Esophagus muscularis mucosa (tissue), 4 donors: ENCODE results near the gene PTPRD.

Experiments used
- EP300 ChIP-seq: sonication (generic); formaldehyde crosslinking; IDR thresholded peaks from one replicate; pipeline ENCODE4 v1.6.1; 2017; ENCODE audit warnings: antibody characterized with exemption
- POLR2AphosphoS5 ChIP-seq, 2 donors: sonication (generic); formaldehyde crosslinking; IDR thresholded peaks; one replicate each; pipeline ENCODE4 v1.6.1; 2017; ENCODE audit warnings: antibody characterized with exemption in 2 of 2
- TF ChIP-seq, protein P1 (sequence below), 3 experiments: fragments of 200-600 bp in 2 of 3; fragments of 450-650 bp in 1 of 3; sonication (generic) in 2 of 3; IDR thresholded peaks; one replicate each; pipeline ENCODE4 v1.5.1; 2017 to 2019; ENCODE audit warnings: antibody characterized with exemption in 3 of 3, mild to moderate bottlenecking in 2 of 3, moderate library complexity in 1 of 3

DNA sequence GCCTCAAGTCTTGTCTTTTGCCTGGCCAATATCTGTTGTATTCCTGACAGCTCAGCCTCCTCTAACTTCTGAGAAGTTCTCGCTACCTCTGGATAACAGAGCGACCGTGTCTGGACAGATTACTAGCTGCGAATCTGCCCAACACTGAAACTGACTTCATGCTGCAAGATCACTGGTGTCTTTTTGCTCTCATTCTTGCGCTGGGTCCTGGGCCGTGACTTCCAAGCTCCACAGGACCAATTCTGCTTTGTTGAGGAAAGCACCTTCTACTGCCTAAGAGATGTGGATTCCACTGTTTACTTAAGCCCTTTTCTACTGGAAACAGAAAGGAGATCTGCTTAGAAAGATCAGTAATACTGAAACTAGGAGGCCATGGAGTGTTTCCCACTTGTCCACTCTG lies 1834.4 kb downstream of the PTPRD start:
- TF ChIP-seq, protein P1, sequence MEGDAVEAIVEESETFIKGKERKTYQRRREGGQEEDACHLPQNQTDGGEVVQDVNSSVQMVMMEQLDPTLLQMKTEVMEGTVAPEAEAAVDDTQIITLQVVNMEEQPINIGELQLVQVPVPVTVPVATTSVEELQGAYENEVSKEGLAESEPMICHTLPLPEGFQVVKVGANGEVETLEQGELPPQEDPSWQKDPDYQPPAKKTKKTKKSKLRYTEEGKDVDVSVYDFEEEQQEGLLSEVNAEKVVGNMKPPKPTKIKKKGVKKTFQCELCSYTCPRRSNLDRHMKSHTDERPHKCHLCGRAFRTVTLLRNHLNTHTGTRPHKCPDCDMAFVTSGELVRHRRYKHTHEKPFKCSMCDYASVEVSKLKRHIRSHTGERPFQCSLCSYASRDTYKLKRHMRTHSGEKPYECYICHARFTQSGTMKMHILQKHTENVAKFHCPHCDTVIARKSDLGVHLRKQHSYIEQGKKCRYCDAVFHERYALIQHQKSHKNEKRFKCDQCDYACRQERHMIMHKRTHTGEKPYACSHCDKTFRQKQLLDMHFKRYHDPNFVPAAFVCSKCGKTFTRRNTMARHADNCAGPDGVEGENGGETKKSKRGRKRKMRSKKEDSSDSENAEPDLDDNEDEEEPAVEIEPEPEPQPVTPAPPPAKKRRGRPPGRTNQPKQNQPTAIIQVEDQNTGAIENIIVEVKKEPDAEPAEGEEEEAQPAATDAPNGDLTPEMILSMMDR (IDR thresholded peaks at IDR 0.05): no peak
- TF ChIP-seq POLR2AphosphoS5 (IDR thresholded peaks at IDR 0.05) (no peak), EP300 (no peak)
